GM12874 (cell line): ENCODE data around the gene PRMT5.
A peak's percentile ranks its signal among the peaks of the same experiment; 100 is the strongest.

Source experiments
- TF ChIP-seq, protein P1 (sequence below): IDR thresholded peaks from 2 replicates; pipeline ENCODE4 v1.5.1; 2011; ENCODE audit warnings: low read depth, mild to moderate bottlenecking, control low read depth, low read length, moderate library complexity; ENCODE audit not compliant: insufficient read depth

PRMT5 gene

GRCh38 chr14:22900081-22900799 is 28.9 kb downstream of the PRMT5 start:
- TF ChIP-seq, protein P1, sequence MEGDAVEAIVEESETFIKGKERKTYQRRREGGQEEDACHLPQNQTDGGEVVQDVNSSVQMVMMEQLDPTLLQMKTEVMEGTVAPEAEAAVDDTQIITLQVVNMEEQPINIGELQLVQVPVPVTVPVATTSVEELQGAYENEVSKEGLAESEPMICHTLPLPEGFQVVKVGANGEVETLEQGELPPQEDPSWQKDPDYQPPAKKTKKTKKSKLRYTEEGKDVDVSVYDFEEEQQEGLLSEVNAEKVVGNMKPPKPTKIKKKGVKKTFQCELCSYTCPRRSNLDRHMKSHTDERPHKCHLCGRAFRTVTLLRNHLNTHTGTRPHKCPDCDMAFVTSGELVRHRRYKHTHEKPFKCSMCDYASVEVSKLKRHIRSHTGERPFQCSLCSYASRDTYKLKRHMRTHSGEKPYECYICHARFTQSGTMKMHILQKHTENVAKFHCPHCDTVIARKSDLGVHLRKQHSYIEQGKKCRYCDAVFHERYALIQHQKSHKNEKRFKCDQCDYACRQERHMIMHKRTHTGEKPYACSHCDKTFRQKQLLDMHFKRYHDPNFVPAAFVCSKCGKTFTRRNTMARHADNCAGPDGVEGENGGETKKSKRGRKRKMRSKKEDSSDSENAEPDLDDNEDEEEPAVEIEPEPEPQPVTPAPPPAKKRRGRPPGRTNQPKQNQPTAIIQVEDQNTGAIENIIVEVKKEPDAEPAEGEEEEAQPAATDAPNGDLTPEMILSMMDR: peak; percentile 63

DNA sequence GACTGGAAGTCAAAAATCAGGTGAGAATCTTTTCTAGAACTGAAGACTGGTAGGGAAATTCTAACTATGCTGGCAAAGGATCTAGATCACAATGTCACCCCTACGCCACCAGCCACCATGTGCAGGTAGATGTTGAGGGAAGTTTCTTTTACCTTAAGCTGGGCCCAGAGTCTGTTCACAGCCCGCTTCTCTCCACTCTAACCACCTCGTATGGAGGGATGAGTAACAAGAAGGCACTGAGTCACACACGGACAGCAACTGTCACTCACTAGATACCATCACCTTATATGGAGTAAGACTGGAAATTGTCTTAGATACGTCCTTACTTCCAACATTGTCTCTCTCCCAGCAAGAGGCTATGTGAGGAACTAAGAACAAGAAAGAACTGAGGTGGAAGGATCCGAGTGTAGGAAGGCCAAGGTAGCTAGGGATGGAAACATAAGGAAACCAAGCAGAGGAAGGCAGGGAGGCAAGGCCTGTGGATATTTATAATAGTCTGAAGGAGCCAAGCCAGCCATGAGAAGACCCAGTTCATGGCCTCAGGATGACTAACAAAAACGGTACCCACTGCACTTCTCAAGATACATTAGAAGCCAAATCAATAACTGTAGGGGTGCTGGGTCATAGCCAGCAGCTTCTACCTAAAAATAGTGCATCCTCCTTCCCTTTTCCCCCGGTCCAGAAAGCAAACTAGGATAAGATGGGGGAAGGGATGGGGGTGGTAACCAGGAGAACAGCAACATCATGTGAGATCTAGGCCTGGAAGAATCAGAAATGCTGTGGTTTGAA is 30.7 kb downstream of the PRMT5 start:
- TF ChIP-seq, protein P1: no peak

- TF ChIP-seq, protein P1: no peak
These were observed 31.8 kb downstream of the PRMT5 start for GRCh38 chr14:22897357-22897756.

GRCh38 chr14:22896760-22897159 is 32.4 kb downstream of the PRMT5 start:
- TF ChIP-seq, protein P1: no peak

- TF ChIP-seq, protein P1: no peak
These were observed 32.8 kb downstream of the PRMT5 start for GRCh38 chr14:22896356-22896755.

DNA sequence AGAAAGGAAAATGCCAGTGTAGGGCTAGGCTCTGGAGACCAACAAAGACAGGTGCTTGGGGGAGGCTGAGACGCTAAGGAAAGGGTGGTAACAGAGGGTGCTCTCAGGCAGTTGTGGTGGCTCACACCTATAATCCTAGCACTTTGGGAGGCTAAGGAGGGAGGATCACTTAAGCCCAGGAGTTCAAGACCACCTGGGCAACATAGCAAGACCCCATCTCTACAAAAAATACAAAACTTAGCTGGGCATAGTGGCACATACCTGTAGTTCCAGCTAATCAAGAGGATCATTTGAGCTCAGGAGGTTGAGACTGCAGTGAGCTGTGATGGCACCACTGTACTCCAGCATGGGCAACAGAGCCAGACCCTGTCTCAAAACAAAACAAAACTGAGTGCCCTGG is 33.8 kb downstream of the PRMT5 start:
- TF ChIP-seq, protein P1: no peak

GRCh38 chr14:22893706-22894105 is 35.5 kb downstream of the PRMT5 start:
- TF ChIP-seq, protein P1: no peak
